Esophagus muscularis mucosa (tissue), 4 donors: Measurements from ENCODE around the gene PTP4A1. TPM values are rescaled to one million over a fixed set of nuclear protein-coding genes. Genes with fewer than 3 reads are reported as not detected.
A peak's percentile ranks its signal among the peaks of the same experiment; 100 is the strongest.

ENCODE experiments used
- DNase-seq: peaks from one replicate; pipeline ENCODE4 v3.0.0-alpha.2; 2017; ENCODE audit errors: extremely low spot score
- H3K27ac ChIP-seq, 4 donors: fragments of 200-600 bp; sonication (generic); replicated peaks in 1 of 4; 1 replicate in 3 of 4; 2 replicates in 1 of 4; pipeline ENCODE4 v1.5.1; 2016 to 2019; ENCODE audit warnings: mild to moderate bottlenecking in 1 of 4
- H3K27me3 ChIP-seq, 4 donors: fragments of 200-600 bp; sonication (generic); one replicate each; pipeline versions ENCODE4 v1.5.1 to v1.6.0; 2016 to 2019
- H3K36me3 ChIP-seq, 4 donors: fragments of 200-600 bp; sonication (generic); one replicate each; pipeline ENCODE4 v1.5.1; 2016 to 2019
- H3K4me1 ChIP-seq, 4 donors: fragments of 200-600 bp; sonication (generic); one replicate each; pipeline ENCODE4 v1.5.1; 2016 to 2019
- H3K4me3 ChIP-seq, 4 donors: fragments of 200-600 bp; sonication (generic); 1 replicate in 2 of 4; 2 replicates in 2 of 4; pipeline ENCODE4 v1.5.1; 2016 to 2019; ENCODE audit warnings: mild to moderate bottlenecking in 4 of 4, moderate library complexity in 1 of 4
- H3K9me3 ChIP-seq, 4 donors: fragments of 200-600 bp; sonication (generic); 1 replicate in 3 of 4; 2 replicates in 1 of 4; pipeline ENCODE4 v1.5.1; 2016 to 2019
- CTCF ChIP-seq, 3 experiments: fragments of 200-600 bp in 2 of 3; fragments of 450-650 bp in 1 of 3; sonication (generic) in 2 of 3; IDR thresholded peaks; one replicate each; pipeline ENCODE4 v1.5.1; 2017 to 2019; ENCODE audit warnings: antibody characterized with exemption in 3 of 3, mild to moderate bottlenecking in 2 of 3, moderate library complexity in 1 of 3
- EP300 ChIP-seq: sonication (generic); formaldehyde crosslinking; IDR thresholded peaks from one replicate; pipeline ENCODE4 v1.6.1; 2017; ENCODE audit warnings: antibody characterized with exemption
- POLR2A ChIP-seq: fragments of 450-650 bp; IDR thresholded peaks from one replicate; pipeline ENCODE4 v1.6.1; 2017; ENCODE audit warnings: antibody characterized with exemption, moderate library complexity, mild to moderate bottlenecking, low read depth
- POLR2AphosphoS5 ChIP-seq, 2 donors: sonication (generic); formaldehyde crosslinking; IDR thresholded peaks; one replicate each; pipeline ENCODE4 v1.6.1; 2017; ENCODE audit warnings: antibody characterized with exemption in 2 of 2
- WGBS: methylation state at CpG from one replicate; pipeline ENCODE4 v1.1.5; 2018; 5-methylcytosine and 5-hydroxymethylcytosine counted together
- intact Hi-C: fragments of 100-400 bp; cut with DNase I; formaldehyde crosslinking; loops from one replicate; pipeline ENCODE4 v1.15.1; 2023
- total RNA-seq, 4 donors: library from RNA; depleted of rRNA; stranded (reverse); fragments of >200 nt; gene quantifications; one replicate each; pipeline versions ENCODE4 v1.1.0 to v1.2.1, GENCODE V29; 2016

Gene PTP4A1
- total RNA-seq, 4 donors from 2014 or later: 23.7 to 31.3 (median 27.8) TPM

DNA sequence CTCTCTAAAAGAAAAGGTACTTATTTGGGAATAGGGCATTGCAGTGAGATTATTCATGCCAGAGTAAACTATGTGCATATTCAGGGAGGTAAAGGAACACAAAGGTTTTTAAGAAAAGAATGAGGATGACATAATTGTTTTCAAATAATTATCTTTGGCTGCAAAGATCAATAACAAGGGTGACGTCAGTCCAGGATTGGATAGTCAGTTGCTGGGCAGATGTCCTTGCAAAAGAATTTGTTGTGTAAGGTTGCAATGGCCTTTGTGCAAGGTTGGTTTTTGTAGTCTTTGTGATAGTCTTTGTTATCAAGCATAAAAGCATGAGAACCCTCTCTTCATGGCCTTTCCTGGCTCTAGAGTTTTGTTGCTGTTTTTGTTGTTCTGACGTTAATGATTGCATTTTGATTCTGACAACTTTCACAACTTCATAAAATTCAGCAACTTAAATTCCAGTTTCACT, 17.7 kb downstream of the PTP4A1 start:
- Histone ChIP-seq H3K36me3 (no peaks in the 10 kb centered on the region), H3K4me3 (no peak overlapping the region), H3K4me1 (no peaks in the 10 kb centered on the region), H3K27me3 (no peaks in the 10 kb centered on the region), H3K9me3 (no peaks in the 10 kb centered on the region), H3K27ac (no peak overlapping the region)
- 83% methylated on average over 2 of the region's 2 CpGs for WGBS
- no peak for DNase-seq
- intact Hi-C loops: no loop called here
- TF ChIP-seq POLR2AphosphoS5 (IDR thresholded peaks at IDR 0.05): no peak
- no peak for TF ChIP-seq EP300
- no peak for TF ChIP-seq CTCF (IDR thresholded peaks at IDR 0.05)
- no peak for TF ChIP-seq POLR2A

DNA sequence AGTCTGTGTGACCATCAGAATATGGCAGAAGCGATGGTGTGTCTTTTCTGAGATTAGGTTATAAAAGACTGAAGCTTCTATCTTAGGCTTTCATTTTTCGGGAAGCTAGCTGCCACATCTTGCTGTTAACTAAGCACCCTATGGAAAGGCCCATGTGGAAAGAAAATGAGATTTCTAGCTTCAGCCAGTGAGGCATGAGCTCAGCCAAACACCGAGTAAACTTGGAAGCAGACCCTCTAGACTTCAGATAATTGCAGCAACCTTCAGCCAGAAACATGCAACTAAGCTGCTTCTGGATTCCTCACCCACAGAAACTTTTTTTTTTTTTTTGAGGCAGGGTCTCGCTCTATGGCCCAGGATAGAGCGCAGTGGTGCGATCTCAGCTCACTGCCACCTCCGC, 20.6 kb downstream of the PTP4A1 start:
- H3K27ac ChIP-seq: no peak overlapping the region
- H3K4me3 ChIP-seq: no peak overlapping the region
- WGBS: 93% methylated on average over 7 of the region's 7 CpGs
- no peaks in the 10 kb centered on the region for H3K9me3 ChIP-seq
- peaks cover 0 to 2% (median 2%) of the 10 kb centered on the region in 4 donors for H3K4me1 ChIP-seq
- no peak for DNase-seq
- TF ChIP-seq EP300 (no peak), POLR2A (no peak), CTCF (IDR thresholded peaks at IDR 0.05) (no peak), POLR2AphosphoS5 (IDR thresholded peaks at IDR 0.05) (no peak)
- no peaks in the 10 kb centered on the region for H3K36me3 ChIP-seq
- no peaks in the 10 kb centered on the region for H3K27me3 ChIP-seq
- intact Hi-C loops: no loop called here

DNA sequence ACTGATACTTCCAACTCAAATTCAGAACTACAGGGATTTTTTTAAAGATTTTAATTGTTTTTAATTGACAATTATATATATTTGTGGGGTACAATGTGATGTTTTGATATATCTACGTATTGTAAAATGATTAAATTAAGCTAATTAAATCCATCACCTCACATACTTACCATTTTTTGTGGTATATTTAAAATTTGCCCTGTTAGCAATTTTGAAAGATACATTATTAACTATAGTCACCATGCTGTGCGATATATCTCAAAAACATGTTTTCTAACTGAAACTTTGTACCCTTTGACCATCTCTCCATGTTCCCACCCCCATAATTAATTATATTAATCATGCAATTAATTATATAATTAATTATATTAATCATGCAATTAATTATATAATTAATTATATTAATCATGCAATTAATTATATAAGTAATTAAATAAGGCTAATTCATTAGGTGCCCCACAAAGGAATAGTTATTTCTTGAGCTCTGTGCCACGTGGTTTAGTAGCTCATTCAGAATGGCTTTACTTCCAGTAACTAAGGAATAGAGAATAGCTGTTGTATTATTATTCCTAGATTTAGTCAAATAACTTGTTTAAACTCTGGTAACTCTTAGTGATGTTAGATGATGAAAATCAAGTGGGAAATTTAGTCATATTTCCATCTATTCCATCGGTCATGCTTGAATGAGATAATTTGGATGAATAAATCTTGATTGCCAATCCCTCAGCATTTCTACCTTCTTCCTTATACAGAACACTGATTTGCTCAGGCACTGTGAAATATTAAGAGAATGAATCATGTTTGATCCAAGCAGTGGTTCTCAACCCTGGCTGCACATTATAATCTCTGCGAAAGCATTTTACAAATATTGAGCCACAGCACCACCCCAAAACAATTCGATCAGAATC, 25.1 kb downstream of the PTP4A1 start:
- no peak for DNase-seq
- intact Hi-C loops: loop anchor here (1.0 to 5.0 kb wide), 2 partner anchors 40 to 167 kb away; partner anchors contain the start of gene PHF3
- no peaks in the 10 kb centered on the region for H3K27me3 ChIP-seq
- no peaks in the 10 kb centered on the region for H3K36me3 ChIP-seq
- H3K9me3 ChIP-seq: no peaks in the 10 kb centered on the region
- H3K4me3 ChIP-seq: peak overlapping the region in 3 of 4 donors; percentile 46 to 62 (median 48)
- TF ChIP-seq CTCF (IDR thresholded peaks at IDR 0.05) (no peak), POLR2AphosphoS5 (IDR thresholded peaks at IDR 0.05) (no peak), POLR2A (no peak), EP300 (no peak)
- H3K27ac ChIP-seq: no peak overlapping the region
- H3K4me1 ChIP-seq: peaks cover 0 to 14% (median 8%) of the 10 kb centered on the region in 4 donors
- WGBS: 53% methylated on average over 6 of the region's 6 CpGs

GRCh38 chr6:63598049-63599036, 26.1 kb downstream of the PTP4A1 start:
- H3K4me1 ChIP-seq: peaks cover 0 to 14% (median 8%) of the 10 kb centered on the region in 4 donors
- WGBS: 5% methylated on average over 23 of the region's 23 CpGs
- DNase-seq: no peak
- no peaks in the 10 kb centered on the region for H3K27me3 ChIP-seq
- peak overlapping the region; percentile 46 to 62 (median 49) for H3K4me3 ChIP-seq
- peak; percentile 86 to 96 (median 87) for TF ChIP-seq CTCF (IDR thresholded peaks at IDR 0.05)
- TF ChIP-seq POLR2AphosphoS5 (IDR thresholded peaks at IDR 0.05): peak in 1 of 2 donors; percentile 34
- no peak for TF ChIP-seq POLR2A
- no peak for TF ChIP-seq EP300
- intact Hi-C loops: loop anchor here (1.0 to 5.0 kb wide), 2 partner anchors 39 to 166 kb away; partner anchors contain the start of gene PHF3
- H3K27ac ChIP-seq: no peak overlapping the region
- no peaks in the 10 kb centered on the region for H3K36me3 ChIP-seq
- no peaks in the 10 kb centered on the region for H3K9me3 ChIP-seq
